ENCODE results near the gene CNTFR. TPM values are rescaled to one million over a fixed set of nuclear protein-coding genes. Genes with fewer than 3 reads are reported as not detected.

Gene CNTFR
- total RNA-seq, 1 experiment from 2014 or later = not detected

GRCh38 chr9:34502471-34502870 is 87.1 kb downstream of the CNTFR start:
- no peaks in the 10 kb centered on the region for H3K9me3 Mint-ChIP-seq (ENCODE audit: low read depth, unreplicated experiment)
- H3K27me3 Mint-ChIP-seq (ENCODE audit: unreplicated experiment) = peaks cover 79% of the 10 kb centered on the region
- TF ChIP-seq CTCF (IDR thresholded peaks at IDR 0.05; ENCODE audit: unreplicated experiment) = no peak
- no peaks in the 10 kb centered on the region for H3K36me3 Mint-ChIP-seq (ENCODE audit: insufficient read depth, unreplicated experiment)
- no TSS peak for BruUV-seq (replicated peaks)
- intact Hi-C loops (cut with micrococcal nuclease; ENCODE audit: unreplicated experiment) = no loop called here
- no peak overlapping the region for H3K27ac Mint-ChIP-seq (ENCODE audit: unreplicated experiment)
- no peak for DNase-seq
- no peak overlapping the region for H3K4me3 Mint-ChIP-seq (ENCODE audit: low read depth, unreplicated experiment)
- no peaks in the 10 kb centered on the region for H3K4me1 Mint-ChIP-seq (ENCODE audit: low read depth, unreplicated experiment)
- CTCF ChIA-PET = interaction anchor here (0.5 to 0.9 kb wide), 3 partner anchors 39 to 102 kb away, joined by 3 to 5 read pairs (median 4); partner anchors contain the start of gene CNTFR

GRCh38 chr9:34501889-34502425 is 87.6 kb downstream of the CNTFR start:
- no peak for DNase-seq
- CTCF ChIA-PET = interaction anchor here (0.5 to 1.3 kb wide), 3 partner anchors 87 to 102 kb away, joined by 4 to 5 read pairs (median 5); partner anchors contain the start of gene CNTFR
- Mint-ChIP-seq H3K4me3 (ENCODE audit: low read depth, unreplicated experiment) (no peak overlapping the region), H3K36me3 (ENCODE audit: insufficient read depth, unreplicated experiment) (no peaks in the 10 kb centered on the region), H3K27me3 (ENCODE audit: unreplicated experiment) (peaks cover 79% of the 10 kb centered on the region), H3K9me3 (ENCODE audit: low read depth, unreplicated experiment) (no peaks in the 10 kb centered on the region), H3K4me1 (ENCODE audit: low read depth, unreplicated experiment) (no peaks in the 10 kb centered on the region), H3K27ac (ENCODE audit: unreplicated experiment) (no peak overlapping the region)
- BruUV-seq (replicated peaks) = no TSS peak
- TF ChIP-seq CTCF (IDR thresholded peaks at IDR 0.05; ENCODE audit: unreplicated experiment) = no peak
- intact Hi-C loops (cut with micrococcal nuclease; ENCODE audit: unreplicated experiment) = no loop called here

Other genes starting within 250 kb of the CNTFR start
- 11.5 and 12.5 TPM in 2 replicates for gene MYORG, start 212.8 kb downstream of the CNTFR start, total RNA-seq (2022)
- gene FAM219A, start 131.2 kb downstream of the CNTFR start, total RNA-seq (2022) = 10.3 and 13.1 TPM in 2 replicates
- not detected in 2 replicates for gene DNAI1, start 130.9 kb downstream of the CNTFR start, total RNA-seq (2022)
- not detected in 2 replicates for gene ENHO, start 66.7 kb downstream of the CNTFR start, total RNA-seq (2022)
- 17.6 and 19.9 TPM in 2 replicates for gene RPP25L, start 22.4 kb upstream of the CNTFR start, total RNA-seq (2022)
- 50.8 and 51.8 TPM in 2 replicates for gene DCTN3, start 30.8 kb upstream of the CNTFR start, total RNA-seq (2022)
- not detected in 2 replicates for gene ARID3C, start 39.3 kb upstream of the CNTFR start, total RNA-seq (2022)
- gene SIGMAR1, start 48.1 kb upstream of the CNTFR start, total RNA-seq (2022) = 65.6 and 80.1 TPM in 2 replicates
- gene GALT, start 57.0 kb upstream of the CNTFR start, total RNA-seq (2022) = 25.7 and 26.6 TPM in 2 replicates
- 6.8 and 8.7 TPM in 2 replicates for gene IL11RA, start 62.5 kb upstream of the CNTFR start, total RNA-seq (2022)
- gene CCL27, start 72.9 kb upstream of the CNTFR start, total RNA-seq (2022) = not detected in 2 replicates
- gene CCL19, start 101.6 kb upstream of the CNTFR start, total RNA-seq (2022) = not detected in 2 replicates
- gene CCL21, start 120.4 kb upstream of the CNTFR start, total RNA-seq (2022) = not detected in 2 replicates

Measured in Calu3 (cell line).